Spinal cord (tissue), 10 donors: ENCODE data around the gene PDE8A. TPM values are rescaled to one million over a fixed set of nuclear protein-coding genes. Genes with fewer than 3 reads are reported as not detected.

Experiments used
- DNase-seq, 6 donors: peaks; one replicate each; pipeline versions ENCODE4 v3.0.0 to v3.0.0-alpha.2; 2013 to 2015; ENCODE audit warnings: low spot score in 6 of 6, low read depth in 4 of 6
- H3K27ac ChIP-seq: one replicate; pipeline ENCODE4 v1.5.1; 2013; ENCODE audit warnings: low read depth, low read length, control low read depth
- H3K27me3 ChIP-seq: one replicate; pipeline ENCODE4 v1.6.1; 2013; ENCODE audit warnings: low read length; ENCODE audit not compliant: control insufficient read depth, insufficient read depth
- H3K36me3 ChIP-seq: one replicate; pipeline ENCODE4 v1.6.1; 2013; ENCODE audit warnings: low read length; ENCODE audit not compliant: control insufficient read depth, insufficient read depth
- H3K4me1 ChIP-seq: one replicate; pipeline ENCODE4 v1.6.1; 2013; ENCODE audit warnings: low read length; ENCODE audit not compliant: control insufficient read depth, insufficient read depth
- H3K4me3 ChIP-seq: one replicate; pipeline ENCODE4 v1.5.1; 2013; ENCODE audit warnings: low read depth, low read length, control low read depth
- H3K9me3 ChIP-seq: one replicate; pipeline ENCODE4 v1.6.1; 2013; ENCODE audit warnings: low read length; ENCODE audit not compliant: control insufficient read depth, insufficient read depth
- WGBS: methylation state at CpG from one replicate; pipeline ENCODE4 v1.1.5; 2013; ENCODE audit warnings: missing lambda C conversion rate; ENCODE audit not compliant: insufficient coverage; 5-methylcytosine and 5-hydroxymethylcytosine counted together
- polyA plus RNA-seq, 2 donors: library from polyadenylated mRNA; unstranded; fragments of 120-200 nt; gene quantifications; one replicate each; pipeline ENCODE4 v1.2.1, GENCODE V29; 2013; ENCODE audit not compliant: insufficient read length in 2 of 2
- total RNA-seq, 2 donors: library from RNA; depleted of rRNA in 1 of 2; stranded (reverse); fragments of 120-200 nt in 1 of 2; fragments of >200 nt in 1 of 2; gene quantifications; one replicate each; pipeline versions ENCODE4 v1.2.3 to v1.2.4, GENCODE V29; 2013 to 2014
- donor health status: healthy.

The PDE8A gene
- total and polyA plus RNA-seq, 4 donors, result 19.9 to 72.9 (median 40.0) TPM

GRCh38 chr15:85118581-85118980 is 136.9 kb downstream of the PDE8A start:
- Histone ChIP-seq H3K27ac (no peak overlapping the region), H3K9me3 (no peaks in the 10 kb centered on the region), H3K27me3 (no peaks in the 10 kb centered on the region), H3K4me1 (no peaks in the 10 kb centered on the region), H3K36me3 (peaks cover 8% of the 10 kb centered on the region), H3K4me3 (no peak overlapping the region)
- DNase-seq, result no peak
- WGBS, result 69% methylated on average over 1 of the region's 2 CpGs

GRCh38 chr15:85120351-85121113 is 138.9 kb downstream of the PDE8A start:
- H3K4me3 ChIP-seq, result no peak overlapping the region
- peaks cover 8% of the 10 kb centered on the region for H3K36me3 ChIP-seq
- H3K4me1 ChIP-seq, result no peaks in the 10 kb centered on the region
- WGBS, result 94% methylated on average over 2 of the region's 4 CpGs
- no peaks in the 10 kb centered on the region for H3K9me3 ChIP-seq
- H3K27me3 ChIP-seq, result no peaks in the 10 kb centered on the region
- H3K27ac ChIP-seq, result no peak overlapping the region
- no peak for DNase-seq

GRCh38 chr15:85124173-85124572 is 142.5 kb downstream of the PDE8A start:
- no peaks in the 10 kb centered on the region for H3K36me3 ChIP-seq
- DNase-seq, result no peak
- no peaks in the 10 kb centered on the region for H3K9me3 ChIP-seq
- no peaks in the 10 kb centered on the region for H3K4me1 ChIP-seq
- 87% methylated on average over 1 of the region's 1 CpG for WGBS
- H3K4me3 ChIP-seq, result no peak overlapping the region
- H3K27me3 ChIP-seq, result no peaks in the 10 kb centered on the region
- no peak overlapping the region for H3K27ac ChIP-seq

GRCh38 chr15:85125056-85125661 is 143.5 kb downstream of the PDE8A start:
- H3K27ac ChIP-seq, result no peak overlapping the region
- H3K4me1 ChIP-seq, result no peaks in the 10 kb centered on the region
- H3K4me3 ChIP-seq, result no peak overlapping the region
- H3K36me3 ChIP-seq, result no peaks in the 10 kb centered on the region
- H3K9me3 ChIP-seq, result no peaks in the 10 kb centered on the region
- no peak for DNase-seq
- WGBS, result 90% methylated on average over 3 of the region's 4 CpGs
- no peaks in the 10 kb centered on the region for H3K27me3 ChIP-seq

GRCh38 chr15:85128621-85129020 is 147.0 kb downstream of the PDE8A start:
- H3K27ac ChIP-seq, result no peak overlapping the region
- no peaks in the 10 kb centered on the region for H3K27me3 ChIP-seq
- H3K36me3 ChIP-seq, result no peaks in the 10 kb centered on the region
- H3K4me3 ChIP-seq, result no peak overlapping the region
- H3K4me1 ChIP-seq, result no peaks in the 10 kb centered on the region
- no peak for DNase-seq
- H3K9me3 ChIP-seq, result peaks cover 3% of the 10 kb centered on the region

GRCh38 chr15:85129881-85130280 is 148.2 kb downstream of the PDE8A start:
- WGBS, result no CpG with 5 or more reads among the region's 3 CpGs
- Histone ChIP-seq H3K4me3 (no peak overlapping the region), H3K4me1 (no peaks in the 10 kb centered on the region), H3K9me3 (peaks cover 3% of the 10 kb centered on the region), H3K36me3 (peaks cover 7% of the 10 kb centered on the region), H3K27me3 (no peaks in the 10 kb centered on the region), H3K27ac (no peak overlapping the region)
- DNase-seq, result no peak

- Histone ChIP-seq H3K36me3 (peaks cover 17% of the 10 kb centered on the region), H3K27ac (no peak overlapping the region), H3K4me3 (no peak overlapping the region), H3K27me3 (no peaks in the 10 kb centered on the region), H3K4me1 (no peaks in the 10 kb centered on the region), H3K9me3 (peaks cover 3% of the 10 kb centered on the region)
- no CpG with 5 or more reads among the region's 1 CpG for WGBS
- no peak for DNase-seq
Measured at GRCh38 chr15:85131915-85132314, 150.3 kb downstream of the PDE8A start.

- peaks cover 3% of the 10 kb centered on the region for H3K9me3 ChIP-seq
- WGBS, result 95% methylated on average over 3 of the region's 3 CpGs
- H3K4me1 ChIP-seq, result peaks cover 5% of the 10 kb centered on the region
- DNase-seq, result no peak
- no peak overlapping the region for H3K4me3 ChIP-seq
- H3K27me3 ChIP-seq, result no peaks in the 10 kb centered on the region
- H3K36me3 ChIP-seq, result peaks cover 23% of the 10 kb centered on the region
- H3K27ac ChIP-seq, result no peak overlapping the region
Measured at GRCh38 chr15:85133709-85134108, 152.1 kb downstream of the PDE8A start.

GRCh38 chr15:85137489-85138168 is 156.0 kb downstream of the PDE8A start:
- Histone ChIP-seq H3K4me1 (peaks cover 5% of the 10 kb centered on the region), H3K36me3 (peaks cover 23% of the 10 kb centered on the region), H3K27me3 (no peaks in the 10 kb centered on the region), H3K9me3 (no peaks in the 10 kb centered on the region), H3K4me3 (no peak overlapping the region), H3K27ac (no peak overlapping the region)
- WGBS, result 47% methylated on average over 8 of the region's 11 CpGs
- DNase-seq, result peak in 2 of 6 donors; percentile 71 to 92
